Measurements from ENCODE around the gene F10.

- TF ChIP-seq NFRKB (IDR thresholded peaks at IDR 0.05): no peak
- no peak for TF ChIP-seq SP1 (IDR thresholded peaks at IDR 0.05)
- TF ChIP-seq FOXA1 (IDR thresholded peaks at IDR 0.05): no peak
Observed at GRCh38 chr13:113124211-113124970, 1.8 kb downstream of the F10 start.

Data from HEK293T (cell line).